Measurements from ENCODE around the gene EVX2. TPM values are rescaled to one million over a fixed set of nuclear protein-coding genes. Genes with fewer than 3 reads are reported as not detected.

The EVX2 gene
- total and polyA plus RNA-seq, 2 of the 13 experiments (the other 11 are each of a cell fraction or from before 2014, with no cell fraction given): not detected

DNA sequence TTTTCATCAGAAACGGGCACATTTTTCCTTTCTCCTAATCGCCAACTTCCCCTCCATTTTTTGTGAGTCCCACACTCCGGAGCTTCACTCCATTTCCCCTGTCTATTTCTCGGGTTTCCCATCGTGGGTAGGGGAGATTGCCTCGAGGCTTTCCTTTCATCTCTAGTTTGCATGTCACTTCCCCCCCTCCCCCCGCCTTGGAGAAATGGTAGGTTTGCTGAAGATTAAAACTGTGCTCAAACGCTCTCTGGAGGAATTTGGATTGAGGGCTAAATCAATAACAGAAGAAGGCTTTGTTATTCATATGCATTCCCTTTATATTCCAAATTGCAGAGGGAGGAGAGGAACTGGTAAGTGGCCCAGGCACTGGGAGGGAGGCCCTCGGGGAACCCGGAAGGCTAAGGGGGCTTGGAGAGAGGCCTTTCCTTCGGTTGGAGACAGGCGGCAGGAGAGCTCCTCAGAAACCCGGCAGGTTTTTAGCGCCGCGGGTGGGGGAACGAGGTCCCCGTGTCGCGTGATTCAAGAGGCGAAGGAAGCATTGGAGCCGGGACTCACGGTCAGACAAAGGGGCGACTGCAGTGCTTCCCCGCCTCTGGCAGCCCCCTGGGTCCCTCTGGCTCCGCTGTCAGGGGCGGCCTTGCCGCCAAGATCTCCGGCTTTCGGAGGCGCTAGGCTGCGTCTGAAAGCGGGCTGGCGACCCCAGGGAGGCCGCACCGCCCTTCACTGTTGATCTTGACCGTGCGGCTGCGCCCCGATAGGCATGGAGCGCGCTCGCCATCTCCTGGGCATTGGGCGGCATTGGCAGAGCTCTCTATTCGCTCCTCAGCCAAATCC, 13.4 kb upstream of the EVX2 start (continued):
- no peak for TF ChIP-seq ZNF326 (CRISPR knock-in tag; IDR thresholded peaks at IDR 0.05; ENCODE audit: borderline replicate concordance)
- TF ChIP-seq, protein P1, sequence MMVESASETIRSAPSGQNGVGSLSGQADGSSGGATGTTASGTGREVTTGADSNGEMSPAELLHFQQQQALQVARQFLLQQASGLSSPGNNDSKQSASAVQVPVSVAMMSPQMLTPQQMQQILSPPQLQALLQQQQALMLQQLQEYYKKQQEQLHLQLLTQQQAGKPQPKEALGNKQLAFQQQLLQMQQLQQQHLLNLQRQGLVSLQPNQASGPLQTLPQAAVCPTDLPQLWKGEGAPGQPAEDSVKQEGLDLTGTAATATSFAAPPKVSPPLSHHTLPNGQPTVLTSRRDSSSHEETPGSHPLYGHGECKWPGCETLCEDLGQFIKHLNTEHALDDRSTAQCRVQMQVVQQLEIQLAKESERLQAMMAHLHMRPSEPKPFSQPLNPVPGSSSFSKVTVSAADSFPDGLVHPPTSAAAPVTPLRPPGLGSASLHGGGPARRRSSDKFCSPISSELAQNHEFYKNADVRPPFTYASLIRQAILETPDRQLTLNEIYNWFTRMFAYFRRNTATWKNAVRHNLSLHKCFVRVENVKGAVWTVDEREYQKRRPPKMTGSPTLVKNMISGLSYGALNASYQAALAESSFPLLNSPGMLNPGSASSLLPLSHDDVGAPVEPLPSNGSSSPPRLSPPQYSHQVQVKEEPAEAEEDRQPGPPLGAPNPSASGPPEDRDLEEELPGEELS (CRISPR knock-in tag; IDR thresholded peaks at IDR 0.05): no peak
- TF ChIP-seq, protein P2, sequence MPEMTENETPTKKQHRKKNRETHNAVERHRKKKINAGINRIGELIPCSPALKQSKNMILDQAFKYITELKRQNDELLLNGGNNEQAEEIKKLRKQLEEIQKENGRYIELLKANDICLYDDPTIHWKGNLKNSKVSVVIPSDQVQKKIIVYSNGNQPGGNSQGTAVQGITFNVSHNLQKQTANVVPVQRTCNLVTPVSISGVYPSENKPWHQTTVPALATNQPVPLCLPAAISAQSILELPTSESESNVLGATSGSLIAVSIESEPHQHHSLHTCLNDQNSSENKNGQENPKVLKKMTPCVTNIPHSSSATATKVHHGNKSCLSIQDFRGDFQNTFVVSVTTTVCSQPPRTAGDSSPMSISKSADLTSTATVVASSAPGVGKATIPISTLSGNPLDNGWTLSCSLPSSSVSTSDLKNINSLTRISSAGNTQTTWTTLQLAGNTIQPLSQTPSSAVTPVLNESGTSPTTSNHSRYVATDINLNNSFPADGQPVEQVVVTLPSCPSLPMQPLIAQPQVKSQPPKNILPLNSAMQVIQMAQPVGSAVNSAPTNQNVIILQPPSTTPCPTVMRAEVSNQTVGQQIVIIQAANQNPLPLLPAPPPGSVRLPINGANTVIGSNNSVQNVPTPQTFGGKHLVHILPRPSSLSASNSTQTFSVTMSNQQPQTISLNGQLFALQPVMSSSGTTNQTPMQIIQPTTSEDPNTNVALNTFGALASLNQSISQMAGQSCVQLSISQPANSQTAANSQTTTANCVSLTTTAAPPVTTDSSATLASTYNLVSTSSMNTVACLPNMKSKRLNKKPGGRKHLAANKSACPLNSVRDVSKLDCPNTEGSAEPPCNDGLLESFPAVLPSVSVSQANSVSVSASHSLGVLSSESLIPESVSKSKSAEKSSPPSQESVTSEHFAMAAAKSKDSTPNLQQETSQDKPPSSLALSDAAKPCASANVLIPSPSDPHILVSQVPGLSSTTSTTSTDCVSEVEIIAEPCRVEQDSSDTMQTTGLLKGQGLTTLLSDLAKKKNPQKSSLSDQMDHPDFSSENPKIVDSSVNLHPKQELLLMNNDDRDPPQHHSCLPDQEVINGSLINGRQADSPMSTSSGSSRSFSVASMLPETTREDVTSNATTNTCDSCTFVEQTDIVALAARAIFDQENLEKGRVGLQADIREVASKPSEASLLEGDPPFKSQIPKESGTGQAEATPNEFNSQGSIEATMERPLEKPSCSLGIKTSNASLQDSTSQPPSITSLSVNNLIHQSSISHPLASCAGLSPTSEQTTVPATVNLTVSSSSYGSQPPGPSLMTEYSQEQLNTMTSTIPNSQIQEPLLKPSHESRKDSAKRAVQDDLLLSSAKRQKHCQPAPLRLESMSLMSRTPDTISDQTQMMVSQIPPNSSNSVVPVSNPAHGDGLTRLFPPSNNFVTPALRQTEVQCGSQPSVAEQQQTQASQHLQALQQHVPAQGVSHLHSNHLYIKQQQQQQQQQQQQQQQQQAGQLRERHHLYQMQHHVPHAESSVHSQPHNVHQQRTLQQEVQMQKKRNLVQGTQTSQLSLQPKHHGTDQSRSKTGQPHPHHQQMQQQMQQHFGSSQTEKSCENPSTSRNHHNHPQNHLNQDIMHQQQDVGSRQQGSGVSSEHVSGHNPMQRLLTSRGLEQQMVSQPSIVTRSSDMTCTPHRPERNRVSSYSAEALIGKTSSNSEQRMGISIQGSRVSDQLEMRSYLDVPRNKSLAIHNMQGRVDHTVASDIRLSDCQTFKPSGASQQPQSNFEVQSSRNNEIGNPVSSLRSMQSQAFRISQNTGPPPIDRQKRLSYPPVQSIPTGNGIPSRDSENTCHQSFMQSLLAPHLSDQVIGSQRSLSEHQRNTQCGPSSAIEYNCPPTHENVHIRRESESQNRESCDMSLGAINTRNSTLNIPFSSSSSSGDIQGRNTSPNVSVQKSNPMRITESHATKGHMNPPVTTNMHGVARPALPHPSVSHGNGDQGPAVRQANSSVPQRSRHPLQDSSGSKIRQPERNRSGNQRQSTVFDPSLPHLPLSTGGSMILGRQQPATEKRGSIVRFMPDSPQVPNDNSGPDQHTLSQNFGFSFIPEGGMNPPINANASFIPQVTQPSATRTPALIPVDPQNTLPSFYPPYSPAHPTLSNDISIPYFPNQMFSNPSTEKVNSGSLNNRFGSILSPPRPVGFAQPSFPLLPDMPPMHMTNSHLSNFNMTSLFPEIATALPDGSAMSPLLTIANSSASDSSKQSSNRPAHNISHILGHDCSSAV (CRISPR knock-in tag; IDR thresholded peaks at IDR 0.05; ENCODE audit: borderline replicate concordance): no peak
- TF ChIP-seq NBN (conservative IDR thresholded peaks at IDR 0.05): no peak
- TF ChIP-seq, protein P3, sequence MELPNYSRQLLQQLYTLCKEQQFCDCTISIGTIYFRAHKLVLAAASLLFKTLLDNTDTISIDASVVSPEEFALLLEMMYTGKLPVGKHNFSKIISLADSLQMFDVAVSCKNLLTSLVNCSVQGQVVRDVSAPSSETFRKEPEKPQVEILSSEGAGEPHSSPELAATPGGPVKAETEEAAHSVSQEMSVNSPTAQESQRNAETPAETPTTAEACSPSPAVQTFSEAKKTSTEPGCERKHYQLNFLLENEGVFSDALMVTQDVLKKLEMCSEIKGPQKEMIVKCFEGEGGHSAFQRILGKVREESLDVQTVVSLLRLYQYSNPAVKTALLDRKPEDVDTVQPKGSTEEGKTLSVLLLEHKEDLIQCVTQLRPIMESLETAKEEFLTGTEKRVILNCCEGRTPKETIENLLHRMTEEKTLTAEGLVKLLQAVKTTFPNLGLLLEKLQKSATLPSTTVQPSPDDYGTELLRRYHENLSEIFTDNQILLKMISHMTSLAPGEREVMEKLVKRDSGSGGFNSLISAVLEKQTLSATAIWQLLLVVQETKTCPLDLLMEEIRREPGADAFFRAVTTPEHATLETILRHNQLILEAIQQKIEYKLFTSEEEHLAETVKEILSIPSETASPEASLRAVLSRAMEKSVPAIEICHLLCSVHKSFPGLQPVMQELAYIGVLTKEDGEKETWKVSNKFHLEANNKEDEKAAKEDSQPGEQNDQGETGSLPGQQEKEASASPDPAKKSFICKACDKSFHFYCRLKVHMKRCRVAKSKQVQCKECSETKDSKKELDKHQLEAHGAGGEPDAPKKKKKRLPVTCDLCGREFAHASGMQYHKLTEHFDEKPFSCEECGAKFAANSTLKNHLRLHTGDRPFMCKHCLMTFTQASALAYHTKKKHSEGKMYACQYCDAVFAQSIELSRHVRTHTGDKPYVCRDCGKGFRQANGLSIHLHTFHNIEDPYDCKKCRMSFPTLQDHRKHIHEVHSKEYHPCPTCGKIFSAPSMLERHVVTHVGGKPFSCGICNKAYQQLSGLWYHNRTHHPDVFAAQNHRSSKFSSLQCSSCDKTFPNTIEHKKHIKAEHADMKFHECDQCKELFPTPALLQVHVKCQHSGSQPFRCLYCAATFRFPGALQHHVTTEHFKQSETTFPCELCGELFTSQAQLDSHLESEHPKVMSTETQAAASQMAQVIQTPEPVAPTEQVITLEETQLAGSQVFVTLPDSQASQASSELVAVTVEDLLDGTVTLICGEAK (IDR thresholded peaks at IDR 0.05): no peak
- TF ChIP-seq, protein P3 (CRISPR knock-in tag; IDR thresholded peaks at IDR 0.05): peak; percentile 63; the same call in 1 of the 2 replicates
- TF ChIP-seq MTA1 (CRISPR knock-in tag; IDR thresholded peaks at IDR 0.05; ENCODE audit: borderline replicate concordance): no peak
- TF ChIP-seq ZNF30 (CRISPR knock-in tag; IDR thresholded peaks at IDR 0.05): no peak
- no peak for TF ChIP-seq SOX5 (CRISPR knock-in tag; IDR thresholded peaks at IDR 0.05; ENCODE audit: borderline replicate concordance)

All from HepG2 (cell line).